HL-60 (cell line): Measurements from ENCODE around the gene NEK7.

ENCODE experiments used
- DNase-seq, 2 experiments: peaks; one replicate each; pipeline ENCODE4 v3.0.0-alpha.2; 2010 to 2020; ENCODE audit warnings: low read depth in 1 of 2, low spot score in 1 of 2
- H3K27ac ChIP-seq: fragments of 250-450 bp; sonication (Bioruptor Pico); replicated peaks from 2 replicates; pipeline ENCODE4 v1.5.1; 2020; ENCODE audit warnings: mild to moderate bottlenecking, moderate library complexity
- H3K27me3 ChIP-seq: fragments of 250-450 bp; sonication (Bioruptor Pico); 2 replicates; pipeline ENCODE4 v1.5.1; 2021; ENCODE audit warnings: mild to moderate bottlenecking, moderate library complexity; ENCODE audit not compliant: insufficient read depth, poor library complexity, severe bottlenecking
- H3K4me3 ChIP-seq: replicated peaks from 2 replicates; pipeline ENCODE4 v1.5.1; 2011; ENCODE audit warnings: mild to moderate bottlenecking, control low read depth, low read length; ENCODE audit not compliant: insufficient read depth
- CTCF ChIP-seq: IDR thresholded peaks from one replicate; pipeline ENCODE4 v1.5.1; 2011; ENCODE audit warnings: low read length, control low read depth, inconsistent platforms; ENCODE audit not compliant: insufficient read depth
- GABPA ChIP-seq: IDR thresholded peaks from 2 replicates; pipeline ENCODE4 v1.6.1; 2012; ENCODE audit warnings: low read depth
- POLR2AphosphoS5 ChIP-seq: IDR thresholded peaks from 2 replicates; pipeline ENCODE4 v1.6.1; 2012; ENCODE audit warnings: low read depth
- REST ChIP-seq: IDR thresholded peaks from 2 replicates; pipeline ENCODE4 v1.6.1; 2012; ENCODE audit warnings: low read depth; ENCODE audit not compliant: insufficient replicate concordance
- SPI1 ChIP-seq: IDR thresholded peaks from 2 replicates; pipeline ENCODE4 v1.6.1; 2012; ENCODE audit warnings: low read depth, mild to moderate bottlenecking, borderline replicate concordance

NEK7 gene

GRCh38 chr1:198370996-198371395 is 214.2 kb downstream of the NEK7 start:
- Histone ChIP-seq H3K4me3 (no peak overlapping the region), H3K27ac (no peak overlapping the region), H3K27me3 (no peaks in the 10 kb centered on the region)
- DNase-seq = no peak
- TF ChIP-seq CTCF = no peak
- TF ChIP-seq REST = no peak
- no peak for TF ChIP-seq SPI1
- TF ChIP-seq POLR2AphosphoS5 = no peak
- TF ChIP-seq GABPA = no peak
